CD4-positive, alpha-beta T cell treated with Interferon gamma for 1 hour (primary cell): ENCODE data around the gene AKNAD1.
"Not testable (repeated sequence)": the region's sequence is repeated elsewhere in the genome, so short reads cannot be mapped to it uniquely, and the experiment has no call there.

Experiments used
- DNase-seq: peaks from one replicate; pipeline ENCODE4 v3.0.0-alpha.2; 2020

AKNAD1 gene

GRCh38 chr1:108856994-108857393, at the start of gene AKNAD1:
AKNAD1 (minus strand) TSS chr1:108857094; CDS start chr1:108852664, 4,430 bp downstream.
- no peak for DNase-seq

- no peak for DNase-seq
Measured at GRCh38 chr1:108901106-108901505, 44.2 kb upstream of the AKNAD1 start.

GRCh38 chr1:108897865-108898720, 41.2 kb upstream of the AKNAD1 start:
- DNase-seq: no peak

GRCh38 chr1:108896146-108897145, 39.6 kb upstream of the AKNAD1 start:
- no peak for DNase-seq

GRCh38 chr1:108893141-108893530, 36.2 kb upstream of the AKNAD1 start:
- no peak for DNase-seq

GRCh38 chr1:108892356-108893140, 35.7 kb upstream of the AKNAD1 start:
- no peak for DNase-seq

GRCh38 chr1:108889706-108890384, 33.0 kb upstream of the AKNAD1 start:
- no peak for DNase-seq

GRCh38 chr1:108889006-108889645, 32.2 kb upstream of the AKNAD1 start:
- not testable (repeated sequence) for DNase-seq

- no peak for DNase-seq
Measured at GRCh38 chr1:108886292-108886691, 29.4 kb upstream of the AKNAD1 start.

GRCh38 chr1:108884968-108885367, 28.1 kb upstream of the AKNAD1 start:
- no peak for DNase-seq

- DNase-seq: no peak
Measured at GRCh38 chr1:108882837-108883236, 25.9 kb upstream of the AKNAD1 start.

- no peak for DNase-seq
Measured at GRCh38 chr1:108881369-108881768, 24.5 kb upstream of the AKNAD1 start.

GRCh38 chr1:108880850-108881249, 24.0 kb upstream of the AKNAD1 start:
- no peak for DNase-seq

- no peak for DNase-seq
Measured at GRCh38 chr1:108878678-108879077, 21.8 kb upstream of the AKNAD1 start.

GRCh38 chr1:108878160-108878469, 21.2 kb upstream of the AKNAD1 start:
- DNase-seq: no peak

- DNase-seq: no peak
Measured at GRCh38 chr1:108877348-108878159, 20.7 kb upstream of the AKNAD1 start.

GRCh38 chr1:108871050-108871724, 14.3 kb upstream of the AKNAD1 start:
- DNase-seq: no peak

GRCh38 chr1:108865316-108865910, 8.5 kb upstream of the AKNAD1 start:
- DNase-seq: no peak

- no peak for DNase-seq
Measured at GRCh38 chr1:108863984-108864383, 7.1 kb upstream of the AKNAD1 start.
